OCI-M1 (cell line): ENCODE data around the gene ACVR2A.
A peak's percentile ranks its signal among the peaks of the same experiment; 100 is the strongest.

Experiments used
- DNase-seq: peaks from one replicate; lab custom pipeline; 2025; lab: John Stamatoyannopoulos, UW

The ACVR2A gene

DNA sequence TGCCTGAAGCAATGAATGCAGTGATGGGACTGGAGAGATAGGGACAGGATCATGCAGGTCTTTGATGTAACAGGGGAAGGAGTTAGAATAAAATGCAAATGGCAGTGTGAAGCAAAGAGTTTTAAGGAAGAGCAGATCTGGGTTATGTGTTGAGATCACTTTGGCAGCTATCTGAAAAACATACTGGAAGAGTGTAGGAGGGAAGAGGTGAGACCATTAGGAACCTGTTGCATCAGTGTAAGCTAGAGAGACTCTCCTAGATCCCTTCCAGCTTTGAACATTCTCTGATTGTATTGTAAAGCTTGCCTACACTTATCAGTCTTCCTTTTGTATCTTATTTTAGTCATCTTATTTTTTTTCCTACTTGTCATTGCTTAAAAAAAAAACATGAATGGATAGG is 10.5 kb downstream of the ACVR2A start:
- no peak for DNase-seq

DNA sequence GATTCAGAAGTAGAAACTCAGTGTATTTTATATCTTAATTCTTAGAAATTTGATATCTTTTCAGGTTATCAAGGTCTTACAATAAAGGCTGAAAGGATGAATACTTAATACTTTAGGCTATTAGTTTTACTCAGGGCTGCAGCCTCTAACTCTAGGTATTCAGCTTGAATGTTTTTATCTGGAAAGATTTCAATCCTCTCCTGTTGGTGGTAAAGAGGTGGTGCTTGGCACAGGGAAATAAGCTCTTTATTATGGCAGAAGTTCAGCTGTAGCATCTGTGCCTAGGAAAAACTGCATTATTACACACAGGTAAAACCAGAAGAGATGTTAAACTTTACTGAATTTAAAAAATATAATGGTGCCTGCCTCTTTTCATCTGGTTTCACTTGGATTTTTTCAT is 11.1 kb downstream of the ACVR2A start:
- DNase-seq: no peak

DNA sequence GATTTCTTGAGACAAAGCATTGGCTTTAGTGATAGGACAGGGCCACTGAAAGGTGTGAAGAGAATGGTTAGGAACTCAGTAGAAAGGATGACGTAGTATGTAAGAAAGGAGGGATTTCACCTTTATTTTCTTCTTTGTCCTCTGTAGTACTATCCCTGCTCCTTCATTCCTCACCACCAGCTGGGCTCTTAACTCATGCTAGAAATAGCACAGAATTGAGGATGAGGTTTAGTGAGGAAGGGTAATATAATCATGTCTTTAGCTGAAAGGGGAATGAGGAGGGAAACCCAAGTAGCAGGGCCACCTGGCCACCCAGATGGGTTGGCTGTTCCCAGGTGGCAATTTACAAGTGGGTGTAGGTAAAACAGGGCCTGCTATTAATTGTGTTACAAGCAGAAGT is 15.2 kb downstream of the ACVR2A start:
- no peak for DNase-seq

DNA sequence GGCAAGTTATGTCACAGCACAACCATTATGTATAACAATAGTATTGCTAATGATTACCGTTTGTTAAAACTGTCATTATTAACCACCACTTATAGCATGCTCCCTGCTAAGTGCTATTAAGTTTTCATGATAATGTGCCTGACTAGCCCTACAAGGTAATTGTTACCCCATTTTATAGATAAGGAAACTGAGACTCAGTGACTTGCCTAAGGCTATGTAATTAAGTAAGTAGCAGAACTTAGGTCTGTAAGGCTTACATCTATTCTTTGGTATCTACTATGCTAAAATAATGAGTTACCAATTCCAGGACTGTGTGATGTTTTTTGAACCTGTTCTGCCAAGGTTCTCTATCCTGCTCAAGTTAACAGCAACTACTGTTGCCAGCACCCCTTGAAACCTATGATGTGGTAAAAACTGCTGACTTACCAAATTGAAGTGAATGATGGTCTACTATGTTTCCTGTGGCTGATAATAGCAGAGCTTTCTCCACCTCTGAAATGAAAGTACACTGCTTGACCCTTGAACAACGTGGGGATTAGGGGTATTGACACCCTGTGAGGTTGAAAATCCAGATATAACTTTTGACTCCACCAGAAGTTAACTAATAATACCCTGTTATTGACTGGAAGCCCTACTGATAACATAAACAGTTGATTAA is 18.2 kb downstream of the ACVR2A start:
- no peak for DNase-seq

DNA sequence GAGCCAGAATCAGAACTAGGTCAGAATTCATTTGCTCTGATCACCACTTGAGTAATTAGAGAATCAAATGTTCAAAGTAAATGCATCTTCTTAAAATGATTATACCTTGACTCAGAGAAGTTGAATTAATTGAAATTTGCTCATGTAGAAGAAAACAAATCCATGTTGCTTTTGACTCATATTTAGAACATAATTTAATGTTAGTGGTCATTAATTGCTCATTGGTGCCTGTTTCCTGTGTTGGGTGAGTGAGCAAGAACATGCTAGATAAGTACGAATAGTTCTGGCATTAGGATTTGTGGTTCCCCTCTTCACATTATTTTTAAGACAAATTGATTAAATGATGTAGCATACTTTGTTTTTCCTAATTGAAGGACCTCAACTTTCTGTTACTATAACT is 19.0 kb downstream of the ACVR2A start:
- no peak for DNase-seq

DNA sequence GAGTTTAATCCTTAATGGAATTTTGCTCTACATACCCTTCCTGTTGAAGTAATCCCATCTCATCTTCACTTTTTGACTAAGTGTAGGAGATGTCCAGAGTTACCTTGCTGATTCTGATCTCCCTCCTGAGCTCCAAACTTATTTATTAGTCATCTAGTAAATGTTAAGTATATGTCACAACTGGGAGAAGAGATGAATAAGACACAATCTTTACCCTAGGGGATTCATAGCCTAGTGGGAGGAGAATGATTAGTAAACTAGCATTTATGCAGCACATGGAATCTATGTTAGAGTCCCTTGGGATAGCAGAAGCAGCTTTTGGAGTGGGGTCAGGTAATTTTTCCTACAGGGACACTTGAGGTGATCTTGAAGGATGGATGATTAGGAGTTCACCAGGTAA is 20.7 kb downstream of the ACVR2A start:
- DNase-seq: no peak

DNA sequence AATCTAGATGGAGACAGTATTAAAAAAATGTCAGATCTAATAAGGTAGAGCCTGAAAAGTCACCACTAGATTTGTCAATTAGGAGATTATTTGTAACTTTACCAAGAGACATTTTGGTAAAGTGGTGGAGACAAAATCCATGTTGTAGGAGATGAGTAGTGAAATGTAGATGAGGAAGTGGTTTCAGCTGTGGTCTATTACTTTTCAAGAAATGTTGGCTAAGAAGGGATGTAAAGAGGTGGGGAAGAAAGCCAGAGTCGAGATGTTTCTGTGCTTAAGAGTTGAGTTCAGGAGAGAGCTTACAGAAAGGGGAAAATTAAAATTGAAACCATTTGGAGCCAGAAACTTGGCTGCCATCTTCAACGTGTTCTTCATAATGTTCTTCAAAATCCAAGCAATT is 22.2 kb downstream of the ACVR2A start:
- DNase-seq: peak; percentile 40

DNA sequence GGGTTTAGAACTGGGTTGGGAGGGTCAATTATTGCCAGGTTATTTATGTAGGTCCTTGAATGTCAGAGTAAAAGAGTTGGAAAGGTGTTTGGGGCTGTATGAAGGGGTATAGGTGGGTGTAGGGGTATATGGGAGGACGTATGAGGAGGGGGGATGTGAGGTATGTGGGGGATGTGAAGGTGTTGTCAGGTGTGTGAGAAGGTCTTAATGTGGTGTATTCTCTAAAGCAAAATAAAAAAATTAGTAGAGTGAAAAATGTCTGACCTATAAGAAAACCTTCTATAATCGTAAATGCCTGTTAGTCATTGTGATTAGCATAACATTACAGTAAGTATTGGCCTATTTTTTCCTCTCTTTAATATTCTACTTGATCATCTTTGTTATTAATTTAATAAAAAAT is 25.1 kb downstream of the ACVR2A start:
- no peak for DNase-seq

DNA sequence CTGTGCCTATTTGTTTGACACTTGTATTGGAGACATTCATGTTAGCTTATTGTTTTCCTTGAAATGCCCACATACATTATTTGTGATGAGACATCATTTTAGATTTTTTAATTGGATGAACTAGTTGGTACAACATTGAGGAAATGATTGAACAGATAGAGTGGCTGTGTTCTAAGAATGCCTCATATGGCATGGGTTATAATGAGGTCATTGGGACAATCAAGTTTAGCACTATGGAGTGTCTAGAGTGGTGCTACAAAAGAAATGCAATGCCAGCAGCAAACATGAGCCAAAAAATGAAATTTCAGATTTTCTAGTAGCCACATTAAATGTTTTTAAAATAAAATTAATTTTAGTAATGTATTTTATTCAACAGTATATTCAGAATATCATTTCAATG is 28.1 kb downstream of the ACVR2A start:
- no peak for DNase-seq

DNA sequence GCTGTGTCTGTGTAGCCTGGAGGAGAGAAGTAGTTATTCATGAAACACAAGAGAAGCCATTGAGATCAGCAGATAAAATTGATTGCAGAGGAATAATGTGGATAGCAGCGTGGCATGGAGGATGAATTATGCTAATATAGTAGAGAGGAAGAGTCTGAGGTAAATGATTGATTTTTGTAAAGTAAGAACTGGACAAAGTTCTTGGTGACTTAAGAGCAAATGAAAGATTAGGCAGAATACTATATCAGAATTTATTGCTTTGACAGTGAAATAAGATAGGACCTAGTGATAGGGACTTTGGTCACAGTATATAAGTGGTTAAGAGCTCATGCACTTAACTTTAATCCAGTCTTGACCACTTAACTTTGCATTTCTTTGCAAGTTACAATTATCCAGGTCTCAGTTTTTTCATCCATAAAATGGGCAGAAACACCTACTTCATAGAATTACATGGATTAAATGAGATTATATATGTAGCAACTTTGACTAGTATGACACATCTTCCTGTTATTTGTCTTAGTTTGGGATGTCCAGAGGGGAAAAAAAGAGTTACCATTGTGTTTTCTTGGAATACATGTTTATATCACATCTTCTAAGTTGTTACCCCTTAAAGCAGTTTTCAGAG is 29.1 kb downstream of the ACVR2A start:
- no peak for DNase-seq

DNA sequence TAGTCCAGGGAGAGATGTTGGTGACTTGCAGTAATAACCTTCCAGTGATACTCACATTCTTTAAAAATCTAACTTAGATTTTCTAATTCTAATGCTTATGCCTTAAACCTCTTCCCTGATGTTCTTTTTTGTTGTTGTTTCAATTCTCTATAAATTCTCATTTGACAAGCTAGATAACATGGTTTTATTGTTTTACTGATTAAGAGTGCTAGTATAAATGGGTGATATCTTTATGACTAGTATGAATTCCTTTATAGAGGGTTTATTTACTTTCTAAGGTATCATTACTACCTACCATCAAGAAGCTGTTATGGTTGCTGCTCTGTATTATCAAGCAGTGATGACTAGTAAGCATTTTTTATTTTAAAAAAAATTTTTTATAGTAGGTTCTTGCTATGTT is 35.0 kb downstream of the ACVR2A start:
- no peak for DNase-seq

DNA sequence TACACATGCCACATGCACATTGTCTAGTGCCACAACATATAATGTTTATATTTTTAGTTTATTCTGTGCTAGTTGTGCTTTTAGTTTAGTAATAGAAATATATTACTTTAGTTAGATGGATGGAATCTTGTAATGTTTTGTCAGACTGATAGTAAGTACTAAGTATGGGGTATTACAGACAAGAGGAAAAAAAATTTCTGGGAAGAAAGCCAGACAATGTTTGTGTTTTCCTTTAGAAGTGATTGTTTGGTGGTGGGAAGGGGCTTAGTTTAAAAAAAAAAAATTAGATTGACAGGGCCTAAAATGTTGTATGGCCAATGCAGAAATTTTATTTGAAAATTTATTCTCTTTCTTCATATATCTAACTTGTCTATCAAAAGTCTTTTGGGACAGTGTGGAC is 37.8 kb downstream of the ACVR2A start:
- no peak for DNase-seq

DNA sequence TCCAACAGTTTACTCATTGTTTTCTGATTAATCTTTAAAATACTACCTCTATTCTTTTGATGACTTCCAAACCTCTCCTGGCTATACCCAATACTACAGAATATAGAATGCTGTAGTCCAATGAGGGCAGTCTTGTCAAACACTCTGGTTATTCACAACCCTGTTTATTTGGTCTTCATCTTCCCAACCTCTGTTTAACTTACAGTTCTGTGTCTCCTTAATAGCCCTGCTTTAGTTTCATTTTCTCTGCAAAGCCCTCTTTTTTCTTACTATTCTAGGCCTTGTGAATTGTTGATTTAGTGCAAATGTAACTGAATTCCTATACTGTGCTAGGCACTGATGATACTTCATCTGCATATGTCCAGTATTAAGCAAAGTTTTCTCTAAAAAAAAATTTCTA is 40.0 kb downstream of the ACVR2A start:
- peak; percentile 39 for DNase-seq

DNA sequence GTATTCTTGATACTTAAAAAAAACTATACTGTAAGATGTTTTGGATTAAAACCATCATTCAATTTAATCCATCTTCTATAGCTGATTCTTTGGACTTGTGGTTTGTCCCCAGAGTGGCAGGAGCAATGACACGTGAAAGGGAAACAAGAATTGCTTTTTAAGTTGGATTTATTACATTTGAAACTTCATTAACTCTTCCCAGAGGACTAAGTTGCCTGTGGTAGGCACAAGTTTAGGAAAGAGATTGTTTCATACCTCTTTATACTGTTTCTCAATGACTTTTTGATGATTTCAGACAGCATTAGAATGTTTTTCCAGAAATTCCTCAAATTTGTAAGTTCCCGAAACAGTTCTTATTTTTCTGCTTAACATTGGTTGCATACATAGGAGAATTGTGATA is 41.3 kb downstream of the ACVR2A start:
- DNase-seq: no peak

DNA sequence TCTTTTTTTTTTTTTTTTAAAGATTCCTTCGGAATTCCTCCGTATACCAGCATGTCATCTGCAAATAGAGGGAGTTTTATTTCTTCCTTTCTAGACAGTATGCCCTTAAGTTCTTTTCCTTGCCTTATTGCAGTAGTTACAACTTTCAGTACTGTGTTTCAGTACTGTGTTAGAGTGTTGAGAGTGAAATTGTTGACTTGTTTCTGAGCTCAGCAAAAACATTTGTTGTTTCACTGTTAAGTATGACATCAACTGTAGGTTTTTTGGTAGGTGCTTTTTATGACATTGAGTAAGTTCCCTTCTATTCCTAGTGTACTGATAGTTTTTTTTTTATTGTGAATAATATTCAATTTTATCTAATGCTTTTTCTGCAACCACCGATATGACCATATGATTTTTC is 43.9 kb downstream of the ACVR2A start:
- DNase-seq: no peak

DNA sequence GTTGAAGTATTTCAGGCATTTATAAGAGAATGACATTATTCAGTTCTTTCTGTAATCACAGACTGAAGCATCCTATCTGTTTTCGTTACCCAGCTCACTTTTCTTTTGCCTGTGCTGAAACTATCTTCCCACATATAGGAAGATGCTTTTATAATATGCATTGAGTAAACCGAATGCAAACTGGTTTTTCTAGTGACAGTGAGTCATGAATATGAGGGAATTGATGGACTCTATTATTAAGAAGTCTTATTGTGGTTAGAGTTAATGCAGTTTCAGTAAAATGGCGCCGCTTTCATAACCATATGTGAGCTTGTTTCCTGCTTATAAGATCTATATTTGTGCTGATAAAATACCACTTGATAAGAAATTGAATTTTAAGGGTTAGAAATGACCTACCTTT is 59.2 kb downstream of the ACVR2A start:
- DNase-seq: no peak

DNA sequence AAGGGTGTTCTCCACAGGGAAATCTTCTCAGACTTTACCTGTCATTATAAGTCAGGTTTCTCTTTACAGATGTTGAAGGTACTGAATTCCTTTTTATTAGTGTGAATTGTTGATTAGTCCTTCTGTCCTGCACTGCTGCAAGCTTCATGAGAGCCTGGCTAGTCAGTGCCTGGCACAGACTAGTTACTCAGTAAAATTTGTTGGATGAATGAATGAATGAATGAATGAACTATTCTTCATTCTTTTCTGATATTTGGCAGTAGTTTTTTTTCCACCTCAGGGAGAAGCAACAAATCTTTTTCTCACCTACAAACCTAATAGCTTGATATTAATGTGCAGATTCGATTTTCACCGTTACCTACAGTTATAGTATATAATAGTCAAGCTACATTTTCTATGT is 64.3 kb downstream of the ACVR2A start:
- DNase-seq: no peak

DNA sequence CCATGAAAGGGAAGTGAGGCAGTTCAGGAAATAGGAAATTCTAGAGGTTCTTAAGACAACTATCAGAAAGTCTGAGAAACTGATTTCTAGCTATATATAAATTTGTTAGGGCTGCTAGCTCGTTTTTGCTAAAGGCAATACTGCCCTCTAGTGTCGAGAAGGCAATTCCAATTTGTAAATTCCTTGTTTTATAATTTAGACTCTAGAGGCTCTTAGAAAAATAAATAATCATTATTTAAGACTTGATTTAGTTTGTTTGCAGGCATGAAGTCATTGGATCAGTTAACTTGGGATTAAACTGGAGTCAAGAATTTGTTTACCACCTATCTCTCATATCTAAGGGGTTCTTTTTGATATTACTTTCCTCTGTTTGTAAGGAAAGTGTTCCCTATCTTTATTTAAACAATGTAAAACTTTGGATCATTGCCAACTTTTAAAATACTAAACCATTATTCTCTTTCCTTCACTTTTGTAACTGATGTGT is 66.2 kb downstream of the ACVR2A start:
- DNase-seq: peak; percentile 79

DNA sequence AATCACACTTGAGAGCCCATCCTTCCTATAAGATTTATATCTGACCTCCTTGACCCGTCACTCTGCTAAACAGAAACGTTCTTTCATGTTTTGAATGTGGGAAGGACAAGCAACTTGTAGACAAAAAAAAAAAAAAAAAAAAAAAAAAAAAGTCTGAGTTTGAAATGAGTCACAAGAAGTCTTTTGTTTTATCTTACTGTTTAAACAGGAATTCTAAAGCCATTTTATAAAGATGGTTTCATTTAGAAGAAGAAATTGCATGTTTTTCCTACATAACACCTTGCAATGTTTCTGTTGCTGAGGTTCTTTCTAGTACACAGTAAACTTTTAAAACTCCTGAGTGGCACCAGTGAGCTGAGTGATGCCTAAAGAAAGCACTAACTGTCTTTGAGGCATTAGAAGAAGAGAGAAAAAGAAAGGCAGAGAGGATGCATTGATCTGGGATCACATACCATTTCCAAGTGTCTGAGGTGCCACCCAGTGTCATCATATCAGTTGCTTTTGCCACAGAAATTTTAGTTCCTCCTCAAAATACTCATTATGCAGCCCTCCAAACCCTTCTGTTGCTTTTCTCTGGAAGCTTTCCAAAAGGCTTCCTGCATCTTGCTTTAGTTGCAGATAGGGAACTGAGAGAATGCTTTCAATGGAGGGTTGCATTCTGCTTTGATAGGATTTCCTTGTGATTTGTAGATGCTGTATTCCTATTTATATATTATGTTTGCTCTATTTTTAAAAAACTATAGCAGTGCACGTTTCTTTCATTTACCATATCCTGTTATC is 69.1 kb downstream of the ACVR2A start:
- DNase-seq: peak; percentile 76

DNA sequence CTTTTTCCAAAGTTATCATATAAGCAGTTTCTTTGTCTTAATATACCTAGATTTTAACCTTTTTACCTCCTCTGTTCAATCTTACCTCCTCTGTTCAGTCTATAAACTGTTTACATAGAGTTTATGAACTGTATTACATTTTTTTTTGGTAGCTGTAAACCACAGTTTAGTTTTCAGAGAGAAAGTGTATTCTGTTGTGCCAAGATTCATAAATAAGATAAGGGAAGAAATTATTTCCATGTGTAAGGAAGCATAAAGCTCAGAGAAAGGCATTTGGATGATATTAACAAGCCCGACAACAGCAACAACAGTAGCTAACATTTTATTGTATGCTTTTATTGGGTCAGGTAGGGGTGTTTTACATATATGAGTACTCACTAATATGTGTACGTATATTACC is 71.2 kb downstream of the ACVR2A start:
- no peak for DNase-seq

DNA sequence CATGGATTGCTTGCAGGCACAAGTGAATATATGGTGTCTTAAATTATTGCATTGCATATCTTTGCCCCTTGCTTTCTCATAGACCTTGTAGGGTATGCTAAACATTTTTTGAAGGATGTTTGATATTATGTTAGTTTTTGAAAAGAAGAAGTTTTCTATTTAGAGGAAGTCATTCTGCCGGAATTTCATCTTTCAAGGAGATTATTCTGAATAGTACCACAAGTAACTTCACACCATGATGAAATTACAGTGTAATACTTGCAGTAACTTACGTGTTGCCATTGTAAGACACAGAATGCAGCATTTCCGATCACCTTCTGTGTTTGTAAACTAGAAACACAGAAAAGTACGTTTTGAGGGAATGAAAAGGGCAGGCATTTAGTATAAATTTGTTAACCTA is 71.9 kb downstream of the ACVR2A start:
- peak; percentile 66 for DNase-seq

DNA sequence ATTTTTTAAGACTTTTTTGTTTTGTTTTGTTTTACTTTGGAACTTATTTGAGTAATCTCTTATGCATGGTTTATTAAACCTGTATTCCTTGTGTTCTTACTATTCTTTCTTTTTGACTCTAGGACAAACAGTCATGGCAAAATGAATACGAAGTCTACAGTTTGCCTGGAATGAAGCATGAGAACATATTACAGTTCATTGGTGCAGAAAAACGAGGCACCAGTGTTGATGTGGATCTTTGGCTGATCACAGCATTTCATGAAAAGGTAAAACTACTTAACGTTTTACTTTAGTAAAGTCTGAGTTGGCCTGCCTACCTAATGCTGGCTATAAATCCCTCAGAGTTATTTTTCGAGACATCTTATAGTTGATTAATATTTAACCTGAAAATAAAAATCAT is 72.3 kb downstream of the ACVR2A start:
- peak; percentile 33 for DNase-seq

DNA sequence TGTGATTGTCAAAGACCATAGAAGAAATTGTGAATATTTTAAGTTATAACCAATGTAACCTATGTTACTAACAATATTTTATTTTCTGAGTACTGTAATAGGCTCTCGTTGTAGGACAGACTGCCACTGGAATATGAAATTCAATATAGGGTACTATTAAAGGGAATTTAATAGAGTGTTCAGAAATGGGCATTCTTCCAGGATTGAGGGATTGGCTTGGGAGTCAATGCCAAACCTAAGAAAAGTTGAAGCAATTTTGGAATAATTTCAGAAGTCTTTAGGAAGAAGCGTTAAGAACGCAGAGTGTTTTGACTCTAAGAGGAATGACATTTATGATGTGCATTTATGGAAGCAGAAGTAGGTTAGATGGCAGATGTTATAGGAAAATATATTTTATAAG is 79.0 kb downstream of the ACVR2A start:
- no peak for DNase-seq
